ENCODE measurements around the gene GLYATL3.

The GLYATL3 gene

DNA sequence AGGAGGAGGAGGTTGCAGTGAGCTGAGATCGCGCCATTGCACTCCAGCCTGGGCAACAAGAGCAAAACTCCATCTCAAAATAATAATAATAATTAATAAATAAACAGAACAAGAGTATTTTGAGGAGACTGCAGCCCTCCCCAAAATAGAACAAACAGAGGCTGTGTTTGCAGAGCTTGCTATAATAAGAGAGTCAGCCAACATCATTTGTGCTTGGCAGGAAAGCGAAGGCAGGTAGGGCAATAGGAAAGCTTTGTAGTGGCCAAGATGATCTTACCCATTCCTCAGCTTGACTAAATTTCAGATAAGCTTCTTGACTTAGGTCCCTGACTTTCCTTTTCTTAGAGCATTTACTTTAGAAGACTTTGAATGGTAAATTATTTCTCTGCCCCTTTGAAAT lies 57.5 kb downstream of the GLYATL3 start:
- no peak overlapping the region for H3K27ac ChIP-seq
- H3K4me3 ChIP-seq (ENCODE audit: low read depth, low read length), result no peak overlapping the region
- H3K9me3 ChIP-seq (ENCODE audit: severe bottlenecking), result no peaks in the 10 kb centered on the region
- H3K27me3 ChIP-seq (ENCODE audit: insufficient read depth, low read depth, severe bottlenecking), result peaks cover 11% of the 10 kb centered on the region
- TF ChIP-seq, protein P1, sequence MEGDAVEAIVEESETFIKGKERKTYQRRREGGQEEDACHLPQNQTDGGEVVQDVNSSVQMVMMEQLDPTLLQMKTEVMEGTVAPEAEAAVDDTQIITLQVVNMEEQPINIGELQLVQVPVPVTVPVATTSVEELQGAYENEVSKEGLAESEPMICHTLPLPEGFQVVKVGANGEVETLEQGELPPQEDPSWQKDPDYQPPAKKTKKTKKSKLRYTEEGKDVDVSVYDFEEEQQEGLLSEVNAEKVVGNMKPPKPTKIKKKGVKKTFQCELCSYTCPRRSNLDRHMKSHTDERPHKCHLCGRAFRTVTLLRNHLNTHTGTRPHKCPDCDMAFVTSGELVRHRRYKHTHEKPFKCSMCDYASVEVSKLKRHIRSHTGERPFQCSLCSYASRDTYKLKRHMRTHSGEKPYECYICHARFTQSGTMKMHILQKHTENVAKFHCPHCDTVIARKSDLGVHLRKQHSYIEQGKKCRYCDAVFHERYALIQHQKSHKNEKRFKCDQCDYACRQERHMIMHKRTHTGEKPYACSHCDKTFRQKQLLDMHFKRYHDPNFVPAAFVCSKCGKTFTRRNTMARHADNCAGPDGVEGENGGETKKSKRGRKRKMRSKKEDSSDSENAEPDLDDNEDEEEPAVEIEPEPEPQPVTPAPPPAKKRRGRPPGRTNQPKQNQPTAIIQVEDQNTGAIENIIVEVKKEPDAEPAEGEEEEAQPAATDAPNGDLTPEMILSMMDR (IDR thresholded peaks at IDR 0.05; ENCODE audit: low read depth, low read length), result no peak
- H3K36me3 ChIP-seq, result no peaks in the 10 kb centered on the region
- DNase-seq, result no peak

DNA sequence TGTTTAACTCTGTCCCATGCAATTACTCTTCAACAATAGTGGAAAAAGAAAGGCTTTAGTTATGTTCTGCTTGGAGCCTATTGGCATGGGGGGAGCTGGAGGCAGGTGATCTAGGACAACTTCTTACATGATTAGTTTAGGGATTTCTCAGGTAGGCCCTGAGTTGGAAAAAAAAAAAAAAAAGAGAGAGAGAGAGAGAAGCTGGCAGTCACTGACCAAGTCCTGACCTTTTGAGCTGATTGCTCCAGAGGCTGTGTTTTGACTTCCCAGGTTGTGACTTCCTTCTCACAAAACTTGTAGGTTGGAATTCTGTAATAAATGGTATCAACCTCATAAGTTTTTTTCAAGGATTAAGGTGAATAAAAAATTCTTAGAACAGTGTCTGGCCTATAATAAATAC lies 58.5 kb downstream of the GLYATL3 start:
- Histone ChIP-seq H3K27me3 (ENCODE audit: insufficient read depth, low read depth, severe bottlenecking) (peaks cover under 1% of the 10 kb centered on the region), H3K27ac (no peak overlapping the region), H3K36me3 (no peaks in the 10 kb centered on the region), H3K4me3 (ENCODE audit: low read depth, low read length) (no peak overlapping the region), H3K9me3 (ENCODE audit: severe bottlenecking) (no peaks in the 10 kb centered on the region)
- TF ChIP-seq, protein P1 (IDR thresholded peaks at IDR 0.05; ENCODE audit: low read depth, low read length), result no peak
- DNase-seq, result no peak

DNA sequence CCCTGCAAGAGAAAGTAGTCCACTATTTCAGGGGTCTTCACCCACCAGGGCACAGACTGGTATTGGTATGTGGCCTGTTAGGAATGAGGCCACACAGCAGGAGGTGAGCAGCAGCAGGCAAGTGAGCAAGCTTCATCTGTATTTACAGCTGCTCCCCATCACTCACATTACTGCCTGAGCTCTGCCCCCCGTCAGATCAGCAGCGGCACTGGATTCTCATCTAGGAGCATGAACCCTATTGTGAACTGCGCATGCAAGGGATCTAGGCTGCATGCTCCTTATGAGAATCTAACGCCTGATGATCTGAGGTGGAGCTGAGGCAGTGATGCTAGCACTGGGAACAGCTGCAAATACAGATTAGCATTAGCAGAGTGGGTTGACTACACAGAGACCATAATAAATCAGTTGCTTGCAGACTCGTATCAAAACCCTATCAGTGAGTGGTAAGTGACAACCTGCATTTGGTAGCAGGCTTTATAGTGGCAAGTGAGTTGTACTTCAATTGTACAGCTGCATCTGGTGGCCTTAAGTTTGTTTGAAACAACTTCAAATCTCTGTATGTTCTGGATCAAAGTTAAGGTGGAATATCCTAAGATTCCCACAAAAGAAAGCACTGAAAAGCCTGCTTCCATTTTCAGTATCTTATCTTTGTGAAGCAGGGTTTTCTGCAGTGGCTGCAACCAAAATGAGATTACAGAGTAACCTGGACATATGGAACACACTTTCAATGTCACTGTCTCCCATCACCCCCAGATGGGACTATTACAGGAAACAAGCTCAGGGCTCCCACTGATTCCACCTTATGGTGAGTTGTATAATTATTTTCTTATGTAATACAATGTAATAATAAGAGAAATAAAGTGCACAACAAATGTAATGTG lies 63.5 kb downstream of the GLYATL3 start:
- DNase-seq, result peak; percentile 24
- TF ChIP-seq, protein P1 (IDR thresholded peaks at IDR 0.05; ENCODE audit: low read depth, low read length), result no peak
- H3K9me3 ChIP-seq (ENCODE audit: severe bottlenecking), result no peaks in the 10 kb centered on the region
- no peak overlapping the region for H3K27ac ChIP-seq
- no peaks in the 10 kb centered on the region for H3K27me3 ChIP-seq (ENCODE audit: insufficient read depth, low read depth, severe bottlenecking)
- H3K4me3 ChIP-seq (ENCODE audit: low read depth, low read length), result no peak overlapping the region
- no peaks in the 10 kb centered on the region for H3K36me3 ChIP-seq

DNA sequence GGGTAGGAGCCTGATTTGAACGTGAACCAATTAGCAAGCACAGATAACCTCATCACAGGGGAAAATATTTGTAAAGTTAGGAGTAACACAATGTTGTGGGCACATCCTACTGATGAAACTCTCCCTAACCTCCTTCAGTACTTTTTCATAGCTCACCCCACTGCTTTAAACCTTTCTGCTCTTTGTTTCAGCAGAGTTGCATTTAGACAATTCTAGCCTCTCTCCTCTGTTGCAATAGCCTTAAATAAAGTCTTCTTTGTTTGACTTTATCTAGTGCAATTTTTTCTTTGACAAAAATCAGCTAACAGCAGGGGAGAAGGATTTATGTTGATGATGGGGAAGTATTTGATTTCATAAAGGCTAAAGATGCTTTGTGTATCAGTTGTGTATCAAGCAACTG lies 64.8 kb downstream of the GLYATL3 start:
- H3K36me3 ChIP-seq, result no peaks in the 10 kb centered on the region
- H3K27ac ChIP-seq, result no peak overlapping the region
- no peak overlapping the region for H3K4me3 ChIP-seq (ENCODE audit: low read depth, low read length)
- TF ChIP-seq, protein P1 (IDR thresholded peaks at IDR 0.05; ENCODE audit: low read depth, low read length), result no peak
- no peaks in the 10 kb centered on the region for H3K27me3 ChIP-seq (ENCODE audit: insufficient read depth, low read depth, severe bottlenecking)
- DNase-seq, result no peak
- no peaks in the 10 kb centered on the region for H3K9me3 ChIP-seq (ENCODE audit: severe bottlenecking)

DNA sequence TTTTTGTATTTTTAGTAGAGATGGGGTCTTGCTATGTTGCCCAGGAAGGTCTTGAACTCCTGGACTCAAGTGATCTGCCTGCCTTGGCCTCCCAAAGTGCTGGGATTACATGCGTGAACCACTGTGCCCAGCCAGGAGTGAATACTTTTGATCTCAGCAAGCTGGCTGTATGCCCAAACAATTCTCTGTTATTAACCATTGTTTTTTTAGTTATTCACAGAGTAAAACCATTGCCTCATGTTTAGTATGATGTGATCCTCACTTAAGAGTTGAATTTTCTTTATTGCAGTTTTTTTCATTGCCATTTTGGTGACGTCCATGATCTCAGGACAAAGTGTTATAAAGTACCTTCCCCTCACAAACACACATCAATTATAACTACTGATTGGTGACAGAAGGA lies 65.5 kb downstream of the GLYATL3 start:
- no peak overlapping the region for H3K4me3 ChIP-seq (ENCODE audit: low read depth, low read length)
- no peaks in the 10 kb centered on the region for H3K36me3 ChIP-seq
- H3K9me3 ChIP-seq (ENCODE audit: severe bottlenecking), result no peaks in the 10 kb centered on the region
- TF ChIP-seq, protein P1 (IDR thresholded peaks at IDR 0.05; ENCODE audit: low read depth, low read length), result no peak
- H3K27ac ChIP-seq, result no peak overlapping the region
- H3K27me3 ChIP-seq (ENCODE audit: insufficient read depth, low read depth, severe bottlenecking), result no peaks in the 10 kb centered on the region
- DNase-seq, result no peak

Measured in WERI-Rb-1 (cell line).